Loucy (cell line): ENCODE measurements around the gene GNPDA1.

ENCODE experiments used
- H2AFZ ChIP-seq: fragments of 200-600 bp; sonication (generic); 2 replicates; pipeline ENCODE4 v1.6.0; 2016; ENCODE audit warnings: antibody characterized with exemption, mild to moderate bottlenecking, low read length, moderate library complexity
- H3F3A ChIP-seq: fragments of 200-600 bp; 2 replicates; pipeline ENCODE4 v1.6.0; 2016; ENCODE audit warnings: antibody characterized with exemption, low read depth, mild to moderate bottlenecking
- H3K27me3 ChIP-seq: fragments of 200-600 bp; sonication (generic); 2 replicates; pipeline ENCODE4 v1.6.1; 2014; ENCODE audit warnings: low read length, mild to moderate bottlenecking; ENCODE audit not compliant: insufficient read depth, poor library complexity, severe bottlenecking
- H3K36me3 ChIP-seq: fragments of 200-600 bp; sonication (generic); 2 replicates; pipeline ENCODE4 v1.6.1; 2016; ENCODE audit warnings: low read length; ENCODE audit not compliant: insufficient read depth
- H3K4me1 ChIP-seq: fragments of 200-600 bp; sonication (generic); 2 replicates; pipeline ENCODE4 v1.5.1; 2014; ENCODE audit warnings: low read length, mild to moderate bottlenecking; ENCODE audit not compliant: insufficient read depth, poor library complexity, severe bottlenecking
- H3K4me2 ChIP-seq: fragments of 200-600 bp; sonication (generic); 2 replicates; pipeline ENCODE4 v1.6.0; 2014; ENCODE audit warnings: antibody characterized with exemption, low read length, low read depth, mild to moderate bottlenecking; ENCODE audit not compliant: poor library complexity, severe bottlenecking
- H3K4me3 ChIP-seq: fragments of 200-600 bp; sonication (generic); 2 replicates; pipeline ENCODE4 v1.5.1; 2014; ENCODE audit warnings: low read length, mild to moderate bottlenecking, mixed read lengths; ENCODE audit not compliant: poor library complexity, severe bottlenecking
- H3K79me2 ChIP-seq: fragments of 200-600 bp; sonication (generic); 2 replicates; pipeline ENCODE4 v1.6.1; 2014; ENCODE audit warnings: low read length; ENCODE audit not compliant: insufficient read depth
- H3K9ac ChIP-seq: fragments of 200-600 bp; sonication (generic); 2 replicates; pipeline ENCODE4 v1.6.0; 2014; ENCODE audit warnings: mild to moderate bottlenecking, low read depth, low read length, moderate library complexity; ENCODE audit not compliant: poor library complexity, severe bottlenecking
- H3K9me2 ChIP-seq: fragments of 200-600 bp; sonication (generic); replicated peaks from 2 replicates; pipeline ENCODE4 v1.6.1; 2016; ENCODE audit warnings: low read depth, low read length, mixed read lengths
- H3K9me3 ChIP-seq: fragments of 200-600 bp; sonication (generic); 2 replicates; pipeline ENCODE4 v1.6.1; 2014; ENCODE audit warnings: mild to moderate bottlenecking, antibody characterized with exemption, low read length, low read depth; ENCODE audit not compliant: insufficient read depth
- H4K20me1 ChIP-seq: fragments of 200-600 bp; sonication (generic); 2 replicates; pipeline ENCODE4 v1.6.0; 2014; ENCODE audit warnings: antibody characterized with exemption, low read length, mild to moderate bottlenecking; ENCODE audit not compliant: insufficient read depth, poor library complexity, severe bottlenecking
- CTCF ChIP-seq: fragments of 200-600 bp; sonication (generic); conservative IDR thresholded peaks from 2 replicates; pipeline ENCODE4 v1.5.1; 2014; ENCODE audit warnings: mild to moderate bottlenecking, antibody characterized with exemption, low read length
- EZH2phosphoT487 ChIP-seq: fragments of 200-600 bp; IDR thresholded peaks from 2 replicates; pipeline ENCODE4 v1.6.1; 2018; ENCODE audit warnings: antibody characterized with exemption, mild to moderate bottlenecking, moderate library complexity, borderline replicate concordance

Gene GNPDA1

GRCh38 chr5:141995656-141996055, 17.2 kb downstream of the GNPDA1 start:
- Histone ChIP-seq H3K9me2 (no peaks in the 10 kb centered on the region), H2AFZ (no peak overlapping the region), H3K4me2 (no peak overlapping the region), H3K79me2 (no peaks in the 10 kb centered on the region), H3K4me3 (no peak overlapping the region), H3K27me3 (no peaks in the 10 kb centered on the region), H3K4me1 (no peaks in the 10 kb centered on the region), H3K36me3 (peaks cover 16% of the 10 kb centered on the region; the same call in 1 of the 2 replicates), H3K9ac (no peak overlapping the region), H3K9me3 (no peaks in the 10 kb centered on the region), H4K20me1 (no peaks in the 10 kb centered on the region), H3F3A (no peaks in the 10 kb centered on the region)
- TF ChIP-seq EZH2phosphoT487 (no peak), CTCF (no peak)

GRCh38 chr5:141994511-141995136, 18.2 kb downstream of the GNPDA1 start:
- Histone ChIP-seq H3K79me2 (no peaks in the 10 kb centered on the region), H3K4me3 (no peak overlapping the region), H3K4me2 (no peak overlapping the region), H4K20me1 (no peaks in the 10 kb centered on the region), H3K27me3 (no peaks in the 10 kb centered on the region), H3K4me1 (no peaks in the 10 kb centered on the region), H3K36me3 (peaks cover 16% of the 10 kb centered on the region; the same call in 1 of the 2 replicates), H3K9me3 (no peaks in the 10 kb centered on the region), H3K9me2 (no peaks in the 10 kb centered on the region), H3K9ac (no peak overlapping the region), H3F3A (no peaks in the 10 kb centered on the region), H2AFZ (no peak overlapping the region)
- TF ChIP-seq CTCF, result no peak
- no peak for TF ChIP-seq EZH2phosphoT487

GRCh38 chr5:141992349-141992963, 20.4 kb downstream of the GNPDA1 start:
- H3K4me1 ChIP-seq, result no peaks in the 10 kb centered on the region
- no peak overlapping the region for H2AFZ ChIP-seq
- H3K4me3 ChIP-seq, result no peak overlapping the region
- H3K27me3 ChIP-seq, result no peaks in the 10 kb centered on the region
- H4K20me1 ChIP-seq, result no peaks in the 10 kb centered on the region
- no peaks in the 10 kb centered on the region for H3K9me3 ChIP-seq
- no peaks in the 10 kb centered on the region for H3K79me2 ChIP-seq
- no peak overlapping the region for H3K9ac ChIP-seq
- no peaks in the 10 kb centered on the region for H3K9me2 ChIP-seq
- H3K36me3 ChIP-seq, result peaks cover 23% of the 10 kb centered on the region; the same call in 1 of the 2 replicates
- H3F3A ChIP-seq, result no peaks in the 10 kb centered on the region
- H3K4me2 ChIP-seq, result no peak overlapping the region
- TF ChIP-seq CTCF, result peak; percentile 83
- TF ChIP-seq EZH2phosphoT487, result no peak
